Measurements from ENCODE around the gene FLNC. TPM values are rescaled to one million over a fixed set of nuclear protein-coding genes. Genes with fewer than 3 reads are reported as not detected.
A peak's percentile ranks its signal among the peaks of the same experiment; 100 is the strongest.

Gene FLNC
- total and polyA plus RNA-seq, 9 of the 15 experiments (the other 6 are each of a cell fraction or from before 2014, with no cell fraction given): 0.90 to 155 (median 28.8) TPM

DNA sequence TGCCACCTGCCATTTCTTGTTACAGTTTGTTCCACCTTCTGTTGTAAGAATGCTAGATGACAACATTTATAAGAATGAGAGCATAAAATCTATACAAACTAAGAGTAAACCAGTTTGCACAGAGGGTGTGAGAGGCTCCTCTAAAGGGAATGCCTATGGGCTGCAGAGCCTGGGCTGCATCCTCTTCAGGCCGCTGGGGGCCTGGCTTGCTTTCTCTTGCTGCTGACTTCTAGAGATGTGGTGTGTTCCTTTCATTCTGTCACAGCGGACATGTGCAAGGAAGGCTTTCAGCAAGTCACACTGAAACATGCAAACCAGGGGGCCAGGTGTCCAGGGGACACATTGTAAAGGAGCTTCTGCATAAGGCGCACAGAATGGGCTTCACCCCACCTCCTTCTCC lies 25.4 kb downstream of the FLNC start (continued):
- TF ChIP-seq, protein P1, sequence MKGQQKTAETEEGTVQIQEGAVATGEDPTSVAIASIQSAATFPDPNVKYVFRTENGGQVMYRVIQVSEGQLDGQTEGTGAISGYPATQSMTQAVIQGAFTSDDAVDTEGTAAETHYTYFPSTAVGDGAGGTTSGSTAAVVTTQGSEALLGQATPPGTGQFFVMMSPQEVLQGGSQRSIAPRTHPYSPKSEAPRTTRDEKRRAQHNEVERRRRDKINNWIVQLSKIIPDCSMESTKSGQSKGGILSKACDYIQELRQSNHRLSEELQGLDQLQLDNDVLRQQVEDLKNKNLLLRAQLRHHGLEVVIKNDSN (CRISPR knock-in tag; IDR thresholded peaks at IDR 0.05): no peak
- TF ChIP-seq PTBP1 (IDR thresholded peaks at IDR 0.05; ENCODE audit: low read depth, low read length) (no peak), ARID2 (IDR thresholded peaks at IDR 0.05) (no peak), ZKSCAN3 (CRISPR knock-in tag; IDR thresholded peaks at IDR 0.05) (no peak), NEUROD1 (IDR thresholded peaks at IDR 0.05; ENCODE audit: borderline replicate concordance, low read depth, low read length, partially characterized antibody) (no peak)

DNA sequence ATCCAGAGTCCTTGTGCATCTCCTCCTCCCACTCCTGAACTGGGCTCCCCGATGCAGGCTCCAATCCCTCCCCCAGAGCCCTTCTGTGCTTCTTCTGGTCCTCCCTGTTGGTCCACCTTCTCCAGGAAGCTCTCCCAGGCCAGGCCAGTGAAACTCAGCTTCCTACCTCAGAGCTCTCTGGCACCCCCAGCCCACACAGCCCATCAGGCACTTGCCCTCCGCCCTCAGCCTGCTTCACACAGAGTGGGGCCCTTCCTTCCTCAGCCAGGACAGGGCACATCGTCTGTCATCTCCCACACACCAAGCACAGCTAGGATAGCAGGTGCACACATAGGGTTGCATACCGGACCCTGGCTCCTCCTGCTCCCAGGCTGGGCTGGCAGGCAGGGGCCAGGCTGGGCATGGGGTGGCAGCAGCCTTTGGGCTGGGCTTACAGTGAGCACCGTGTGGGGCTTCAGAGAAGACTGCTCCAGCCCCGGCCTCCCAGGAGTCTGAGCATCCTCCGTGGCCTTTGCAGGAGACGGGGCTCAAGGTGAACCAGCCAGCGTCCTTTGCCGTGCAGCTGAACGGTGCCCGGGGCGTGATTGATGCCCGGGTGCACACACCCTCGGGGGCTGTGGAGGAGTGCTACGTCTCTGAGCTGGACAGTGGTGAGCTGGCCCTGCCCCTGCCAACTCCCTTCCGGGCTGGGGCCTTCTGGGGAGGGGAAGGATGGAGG lies 26.0 kb downstream of the FLNC start:
- 86% methylated on average over 16 of the region's 17 CpGs for WGBS (ENCODE audit: insufficient coverage, low coverage, missing lambda C conversion rate)
- Histone ChIP-seq H4K20me1 (replicated peaks; ENCODE audit: control insufficient read depth, insufficient read depth, low read length) (peaks cover 3% of the 10 kb centered on the region; the same call in 1 of the 2 replicates), H3K27me3 (ENCODE audit: control insufficient read depth in 2 of 2, insufficient read depth in 2 of 2, low read length in 2 of 2) (no peaks in the 10 kb centered on the region), H3K9me1 (ENCODE audit: control insufficient read depth, insufficient read depth, low read length) (no peaks in the 10 kb centered on the region), H3K27ac (ENCODE audit: extremely low read depth, low read depth, low read length) (no peak overlapping the region), H3K36me3 (ENCODE audit: control insufficient read depth, insufficient read depth, low read length) (peaks cover 78% of the 10 kb centered on the region), H3K9ac (ENCODE audit: insufficient read depth in 1 of 2, low read depth in 2 of 2, low read length in 2 of 2) (peak overlapping the region in 1 of 2 experiments; percentile 0; a peak in 2 of 4 replicates), H3K79me2 (ENCODE audit: control insufficient read depth, insufficient read depth, low read length) (no peaks in the 10 kb centered on the region), H3K9me3 (replicated peaks; ENCODE audit: control insufficient read depth, insufficient read depth, low read depth, low read length) (no peaks in the 10 kb centered on the region), H3K4me2 (ENCODE audit: insufficient read depth, low read length) (no peak overlapping the region), H3K4me3 (no peak overlapping the region), H2AFZ (ENCODE audit: low read depth, low read length) (no peak overlapping the region), H3K4me1 (replicated peaks in 1 of 2; ENCODE audit: control insufficient read depth in 2 of 2, insufficient read depth in 2 of 2, low read length in 2 of 2) (peaks cover 26 to 64% of the 10 kb centered on the region in 2 experiments)
- BruUV-seq (replicated peaks): no TSS peak
- POLR2A ChIA-PET: interaction anchor here (0.6 to 0.9 kb wide), 4 partner anchors 8 to 72 kb away, joined by 3 read pairs; no protein-coding TSS in a partner anchor
- FAIRE-seq (no peak), DNase-seq (ENCODE audit: extremely low read depth in 1 of 4, low spot score in 3 of 4) (no peak), ATAC-seq (no peak)
- CTCF ChIA-PET (ENCODE audit: low intra/inter-chr PET ratio): no interaction called here
- in situ Hi-C loops (cut with MboI) (loop anchor here (5.0 kb wide), 1 partner anchor 56 kb away; the partner anchor contains the start of gene KCP), intact Hi-C loops (cut with micrococcal nuclease) (no loop called here)
- TF ChIP-seq LEF1 (IDR thresholded peaks at IDR 0.05) (no peak), MAFG (tag; conservative IDR thresholded peaks at IDR 0.05) (no peak), POLR2G (IDR thresholded peaks at IDR 0.05; ENCODE audit: low read depth, low read length) (peak; percentile 64), IRF2 (CRISPR knock-in tag; IDR thresholded peaks at IDR 0.05) (no peak), RBFOX2 (IDR thresholded peaks at IDR 0.05; ENCODE audit: low read depth, low read length) (peak; percentile 57), RBM25 (IDR thresholded peaks at IDR 0.05; ENCODE audit: low read depth, low read length, severe bottlenecking) (no peak), NFIC (IDR thresholded peaks at IDR 0.05) (no peak), ZNF263 (CRISPR knock-in tag; IDR thresholded peaks at IDR 0.05; ENCODE audit: borderline replicate concordance) (no peak), NFIX (CRISPR knock-in tag; IDR thresholded peaks at IDR 0.05; ENCODE audit: low read depth) (no peak)
- TF ChIP-seq, protein P2, sequence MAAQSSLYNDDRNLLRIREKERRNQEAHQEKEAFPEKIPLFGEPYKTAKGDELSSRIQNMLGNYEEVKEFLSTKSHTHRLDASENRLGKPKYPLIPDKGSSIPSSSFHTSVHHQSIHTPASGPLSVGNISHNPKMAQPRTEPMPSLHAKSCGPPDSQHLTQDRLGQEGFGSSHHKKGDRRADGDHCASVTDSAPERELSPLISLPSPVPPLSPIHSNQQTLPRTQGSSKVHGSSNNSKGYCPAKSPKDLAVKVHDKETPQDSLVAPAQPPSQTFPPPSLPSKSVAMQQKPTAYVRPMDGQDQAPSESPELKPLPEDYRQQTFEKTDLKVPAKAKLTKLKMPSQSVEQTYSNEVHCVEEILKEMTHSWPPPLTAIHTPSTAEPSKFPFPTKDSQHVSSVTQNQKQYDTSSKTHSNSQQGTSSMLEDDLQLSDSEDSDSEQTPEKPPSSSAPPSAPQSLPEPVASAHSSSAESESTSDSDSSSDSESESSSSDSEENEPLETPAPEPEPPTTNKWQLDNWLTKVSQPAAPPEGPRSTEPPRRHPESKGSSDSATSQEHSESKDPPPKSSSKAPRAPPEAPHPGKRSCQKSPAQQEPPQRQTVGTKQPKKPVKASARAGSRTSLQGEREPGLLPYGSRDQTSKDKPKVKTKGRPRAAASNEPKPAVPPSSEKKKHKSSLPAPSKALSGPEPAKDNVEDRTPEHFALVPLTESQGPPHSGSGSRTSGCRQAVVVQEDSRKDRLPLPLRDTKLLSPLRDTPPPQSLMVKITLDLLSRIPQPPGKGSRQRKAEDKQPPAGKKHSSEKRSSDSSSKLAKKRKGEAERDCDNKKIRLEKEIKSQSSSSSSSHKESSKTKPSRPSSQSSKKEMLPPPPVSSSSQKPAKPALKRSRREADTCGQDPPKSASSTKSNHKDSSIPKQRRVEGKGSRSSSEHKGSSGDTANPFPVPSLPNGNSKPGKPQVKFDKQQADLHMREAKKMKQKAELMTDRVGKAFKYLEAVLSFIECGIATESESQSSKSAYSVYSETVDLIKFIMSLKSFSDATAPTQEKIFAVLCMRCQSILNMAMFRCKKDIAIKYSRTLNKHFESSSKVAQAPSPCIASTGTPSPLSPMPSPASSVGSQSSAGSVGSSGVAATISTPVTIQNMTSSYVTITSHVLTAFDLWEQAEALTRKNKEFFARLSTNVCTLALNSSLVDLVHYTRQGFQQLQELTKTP (IDR thresholded peaks at IDR 0.05; ENCODE audit: low read depth in 1 of 2, partially characterized antibody in 2 of 2): no peak
- TF ChIP-seq, protein P3, sequence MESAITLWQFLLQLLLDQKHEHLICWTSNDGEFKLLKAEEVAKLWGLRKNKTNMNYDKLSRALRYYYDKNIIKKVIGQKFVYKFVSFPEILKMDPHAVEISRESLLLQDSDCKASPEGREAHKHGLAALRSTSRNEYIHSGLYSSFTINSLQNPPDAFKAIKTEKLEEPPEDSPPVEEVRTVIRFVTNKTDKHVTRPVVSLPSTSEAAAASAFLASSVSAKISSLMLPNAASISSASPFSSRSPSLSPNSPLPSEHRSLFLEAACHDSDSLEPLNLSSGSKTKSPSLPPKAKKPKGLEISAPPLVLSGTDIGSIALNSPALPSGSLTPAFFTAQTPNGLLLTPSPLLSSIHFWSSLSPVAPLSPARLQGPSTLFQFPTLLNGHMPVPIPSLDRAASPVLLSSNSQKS (CRISPR knock-in tag; IDR thresholded peaks at IDR 0.05): no peak
